GM19395 (cell line): ENCODE results near the gene KHDC1.
A peak's percentile ranks its signal among the peaks of the same experiment; 100 is the strongest.
"Not testable (repeated sequence)": the region's sequence is repeated elsewhere in the genome, so short reads cannot be mapped to it uniquely, and the experiment has no call there.

Experiments
- ATAC-seq: cut with Tn5 transposase; IDR thresholded peaks from one replicate; pipeline ENCODE4 v1.9.1; 2021; ENCODE audit warnings: mild to moderate bottlenecking, moderate library complexity; ENCODE audit not compliant: unreplicated experiment

The KHDC1 gene, protein sequence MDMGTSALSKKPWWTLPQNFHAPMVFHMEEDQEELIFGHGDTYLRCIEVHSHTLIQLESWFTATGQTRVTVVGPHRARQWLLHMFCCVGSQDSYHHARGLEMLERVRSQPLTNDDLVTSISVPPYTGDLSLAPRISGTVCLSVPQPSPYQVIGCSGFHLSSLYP

DNA sequence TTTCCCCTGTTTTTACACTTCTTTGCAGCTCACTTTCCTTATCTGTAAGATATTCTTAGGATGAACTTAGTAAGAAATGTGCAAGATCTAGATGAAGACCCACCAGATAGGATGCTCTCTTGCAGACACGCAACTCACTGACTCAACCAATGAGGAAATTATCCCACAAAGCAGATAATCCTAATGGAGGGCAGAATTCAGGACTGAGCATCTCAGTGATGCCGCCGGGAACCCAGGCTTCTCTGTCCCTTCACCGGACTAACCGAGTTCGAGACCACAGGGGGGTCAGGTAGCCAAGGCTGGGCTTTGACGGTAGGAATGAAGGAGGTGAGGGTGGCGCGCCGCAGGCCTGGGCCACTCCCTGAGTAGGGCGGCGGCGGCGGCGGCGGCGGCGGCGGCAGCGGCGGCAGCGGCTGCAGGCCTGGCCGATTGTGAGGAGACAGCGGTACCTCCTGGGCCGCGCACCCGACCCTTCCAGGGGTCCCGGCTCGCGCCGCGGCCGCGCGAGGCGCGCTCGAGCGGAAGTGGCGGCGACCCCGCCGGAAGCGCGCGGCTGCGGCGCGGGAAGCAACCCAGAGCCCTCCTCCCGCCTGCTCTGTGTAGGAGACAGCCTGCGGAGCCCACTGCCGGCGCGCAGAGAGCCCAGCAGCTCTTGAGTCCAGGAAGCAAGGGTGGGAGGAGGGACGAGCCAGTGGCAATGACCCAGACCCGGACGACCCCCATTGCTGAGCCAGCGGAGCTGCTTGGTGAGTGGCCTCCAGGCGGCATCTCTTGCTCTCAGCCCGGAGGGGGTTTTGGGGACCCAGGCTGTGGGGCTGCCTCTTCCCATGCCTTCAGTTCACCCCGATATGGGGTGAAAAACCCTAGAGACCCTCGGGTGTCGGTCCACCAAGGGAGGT is at the start of gene KHDC1:
Gene KHDC1, minus strand, starts transcription at position 526 of the 899 bp plus-strand sequence. CDS start 20,679 bp downstream, outside the sequence.
- peak; percentile 92 for ATAC-seq

DNA sequence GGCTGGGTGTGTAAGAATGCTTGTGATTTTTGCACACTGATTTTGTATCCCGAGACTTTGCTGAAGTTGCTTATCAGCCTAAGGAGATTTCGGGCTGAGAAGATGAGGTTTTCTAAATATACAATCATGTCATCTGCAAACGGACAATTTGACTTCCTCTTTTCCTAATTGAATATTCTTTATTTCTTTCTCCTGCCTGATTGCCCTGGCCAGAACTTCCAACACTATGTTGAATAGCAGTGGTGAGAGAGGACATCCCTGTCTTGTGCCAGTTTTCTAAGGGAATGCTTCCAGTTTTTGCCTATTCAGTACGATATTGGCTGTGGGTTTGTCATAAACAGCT is 47.5 kb upstream of the KHDC1 start:
- ATAC-seq, result not testable (repeated sequence)

DNA sequence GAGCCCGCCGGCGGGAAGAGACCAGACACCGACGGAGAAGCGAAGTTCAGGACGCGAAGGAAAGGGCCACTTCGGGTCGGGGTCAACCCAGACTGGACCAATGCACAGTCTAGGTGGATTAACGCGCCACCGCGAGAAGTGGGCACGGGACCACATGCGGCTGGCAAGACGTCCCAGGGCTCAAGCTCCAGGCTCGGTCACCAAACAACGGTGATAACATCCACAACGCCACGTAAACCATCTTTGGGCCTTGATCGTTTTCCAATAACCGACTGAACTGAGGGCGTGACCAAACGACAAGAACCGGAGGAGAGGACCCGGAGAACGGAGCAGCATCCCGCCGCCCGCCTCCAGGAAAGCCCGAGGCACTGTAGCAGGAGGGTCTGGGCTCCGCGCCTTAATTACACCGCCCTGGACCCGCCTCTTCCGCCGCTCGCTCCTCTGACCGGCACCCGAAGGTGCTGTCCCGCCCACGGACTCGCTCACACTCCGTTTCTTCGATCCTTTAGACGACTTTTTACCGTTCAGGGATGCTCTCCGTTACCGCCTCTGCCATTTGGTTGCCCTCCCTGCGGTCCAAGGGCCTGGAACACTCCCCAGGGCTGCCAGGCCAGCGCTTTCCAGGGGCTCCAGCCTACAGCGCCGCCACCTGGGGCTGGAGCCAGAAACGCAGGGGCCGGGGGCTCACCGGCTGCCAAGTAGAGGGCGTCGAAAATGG is 46.9 kb upstream of the KHDC1 start:
- peak; percentile 93 for ATAC-seq

DNA sequence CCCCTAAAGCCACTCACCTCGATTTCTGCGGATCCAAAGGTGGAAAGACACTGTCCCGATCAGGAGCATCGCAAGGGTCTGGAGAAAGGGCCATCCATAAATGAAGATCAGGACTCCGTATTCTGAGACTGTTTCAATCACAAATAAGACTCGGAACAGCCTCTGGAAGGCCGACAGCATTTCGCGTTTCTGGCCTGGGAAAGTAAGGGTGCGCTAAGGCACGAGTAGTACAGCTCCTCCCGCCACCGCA is 46.5 kb upstream of the KHDC1 start:
- ATAC-seq, result peak; percentile 47

DNA sequence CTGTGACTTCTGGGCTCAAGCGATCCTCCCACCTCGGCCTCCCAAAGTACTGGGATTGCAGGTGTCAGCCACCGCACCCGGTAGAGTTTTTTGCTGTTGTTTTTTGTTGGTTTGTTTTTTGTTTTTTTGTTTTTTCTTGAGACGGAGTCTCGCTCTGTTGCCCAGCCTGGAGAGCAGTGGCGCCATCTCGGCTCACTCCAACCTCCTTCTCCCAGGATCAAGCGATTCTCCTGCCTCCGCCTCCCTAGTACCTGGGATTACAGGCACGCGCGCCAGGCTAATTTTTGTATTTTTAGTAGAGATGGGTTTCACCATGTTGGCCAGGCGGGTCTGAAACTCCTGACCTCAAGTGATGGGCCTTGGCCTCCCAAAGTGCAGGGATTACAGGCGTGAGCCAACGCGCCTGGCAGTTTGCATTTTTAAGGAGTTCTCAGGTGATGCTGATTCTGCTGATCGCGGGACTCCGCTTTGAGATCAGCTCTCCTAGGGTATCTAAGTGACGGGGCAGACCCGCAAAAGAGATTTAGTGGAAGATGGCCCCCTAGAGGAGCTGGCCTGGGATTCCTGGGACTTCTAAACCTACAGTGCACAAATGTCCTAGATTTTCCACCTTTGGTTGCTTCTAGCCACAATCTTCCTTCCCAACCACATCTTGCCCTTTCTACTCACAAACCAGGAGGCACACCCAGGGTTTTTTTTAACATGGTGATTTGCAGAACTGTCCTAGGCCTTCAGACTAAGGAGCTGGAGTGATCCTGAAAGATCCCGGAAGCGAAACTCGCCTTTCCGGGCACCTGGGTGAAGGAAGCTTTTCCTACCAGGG is 45.9 kb upstream of the KHDC1 start:
- ATAC-seq, result no peak

DNA sequence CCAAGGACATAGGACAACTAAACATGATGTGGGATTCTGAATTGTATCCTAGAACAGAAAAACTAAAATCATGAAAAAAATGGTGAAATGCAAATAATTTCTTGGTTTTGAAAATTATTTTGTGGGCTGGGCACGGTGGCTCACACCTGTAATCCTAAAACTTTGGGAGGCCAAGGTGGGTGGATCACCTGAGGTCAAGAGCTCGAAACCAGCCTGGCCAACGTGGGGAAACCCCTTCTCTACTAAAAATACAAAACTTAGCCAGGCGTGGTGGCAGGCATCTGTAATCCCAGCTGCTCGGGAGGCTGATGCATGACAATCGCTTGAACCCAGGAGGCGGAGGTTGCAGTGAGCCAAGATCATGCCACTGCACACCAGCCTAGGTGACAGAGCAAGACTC is 40.8 kb upstream of the KHDC1 start:
- peak; percentile 56 for ATAC-seq

DNA sequence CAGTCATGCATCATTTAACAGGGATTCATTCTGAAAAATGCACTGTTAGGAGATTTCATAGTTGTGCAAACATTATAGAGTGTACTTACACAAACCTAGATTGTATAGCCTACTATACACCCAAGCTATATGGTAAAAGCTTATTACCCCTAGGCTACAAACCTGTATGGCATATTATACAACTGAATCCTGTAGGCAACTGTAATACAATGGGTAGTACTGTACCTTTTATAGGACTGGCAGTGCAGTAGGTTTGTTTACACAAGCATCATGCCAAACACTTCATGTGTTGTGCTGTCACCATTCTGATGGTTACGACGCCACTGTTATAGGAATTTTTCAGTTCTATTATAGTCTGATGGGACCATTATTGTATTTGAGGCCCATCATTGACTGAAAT is 39.3 kb upstream of the KHDC1 start:
- no peak for ATAC-seq

DNA sequence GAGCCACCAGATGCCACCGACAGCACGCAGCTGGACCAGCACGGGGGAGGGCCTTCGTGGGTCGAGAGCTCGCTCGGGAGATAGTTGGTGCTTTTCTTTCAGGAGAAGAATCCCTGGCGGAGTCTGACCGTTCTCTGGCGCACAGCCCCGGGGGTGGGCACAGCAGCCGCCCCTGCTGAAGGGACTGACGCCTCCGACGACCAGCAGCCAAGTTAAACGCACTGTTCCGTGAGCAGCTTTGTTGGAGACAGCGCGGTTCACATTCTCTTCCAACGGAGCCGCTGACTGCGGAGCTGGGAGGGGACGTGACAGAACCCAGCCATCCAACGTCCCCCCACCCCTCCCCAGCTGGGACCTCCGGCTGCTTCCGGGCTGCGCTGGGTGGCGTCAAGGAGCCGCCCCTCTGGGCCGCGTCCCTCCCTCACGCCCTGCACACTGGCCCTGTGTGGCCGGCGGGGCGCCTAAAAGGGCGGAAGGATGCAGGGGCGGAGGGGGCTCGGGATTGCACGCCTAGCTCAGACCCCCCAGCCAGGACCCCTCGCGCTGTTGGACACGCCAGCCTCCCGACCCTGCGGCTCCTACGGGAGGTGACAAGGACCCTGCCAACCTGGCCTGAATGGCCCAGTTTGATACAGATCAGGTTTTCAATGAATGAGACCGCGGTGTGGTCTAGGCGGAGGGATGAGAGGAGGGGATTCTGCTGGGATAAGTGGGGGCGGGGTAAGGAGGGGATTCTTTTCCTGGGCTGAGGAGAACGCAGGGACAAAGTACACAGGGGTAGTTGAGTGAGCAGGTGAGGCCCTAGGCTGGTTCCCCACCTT is 36.4 kb upstream of the KHDC1 start:
- no peak for ATAC-seq

DNA sequence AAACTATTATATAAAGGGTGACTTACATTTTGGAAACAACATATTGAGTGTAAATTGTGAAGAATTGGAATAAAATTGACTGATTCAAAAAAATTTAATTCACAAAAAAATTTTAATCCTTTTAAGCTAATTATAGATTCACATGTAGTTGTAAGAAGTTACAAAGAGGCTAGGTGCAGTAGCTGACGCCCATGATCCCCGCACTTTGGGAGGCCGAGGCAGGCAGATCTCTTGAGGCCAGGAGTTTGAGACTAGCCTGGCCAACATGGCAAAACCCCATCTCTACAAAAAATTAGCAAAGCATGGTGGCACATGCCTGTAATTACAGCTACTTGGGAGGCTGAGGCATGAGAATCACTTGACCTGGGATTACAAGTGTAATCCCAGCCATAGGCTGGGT is 30.3 kb upstream of the KHDC1 start:
- no peak for ATAC-seq

DNA sequence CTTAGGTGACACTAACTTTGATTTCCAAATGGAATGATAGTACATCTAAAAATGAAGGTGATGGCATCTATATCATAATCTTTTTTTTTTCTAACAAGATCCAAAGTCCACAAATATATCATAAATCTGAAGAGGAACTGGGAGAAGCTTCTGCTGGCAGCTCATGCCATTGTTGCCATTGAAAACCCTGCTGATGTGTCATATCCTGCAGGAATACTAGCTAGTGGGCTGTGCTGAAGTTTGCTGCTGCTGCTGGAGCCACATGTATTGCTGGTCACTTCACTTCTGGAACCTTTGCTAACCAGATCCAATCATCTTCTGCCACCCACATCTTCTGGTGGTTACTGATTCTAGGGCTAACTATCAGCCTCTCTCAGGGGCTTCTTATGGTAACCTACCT is 27.4 kb upstream of the KHDC1 start:
- ATAC-seq, result no peak

DNA sequence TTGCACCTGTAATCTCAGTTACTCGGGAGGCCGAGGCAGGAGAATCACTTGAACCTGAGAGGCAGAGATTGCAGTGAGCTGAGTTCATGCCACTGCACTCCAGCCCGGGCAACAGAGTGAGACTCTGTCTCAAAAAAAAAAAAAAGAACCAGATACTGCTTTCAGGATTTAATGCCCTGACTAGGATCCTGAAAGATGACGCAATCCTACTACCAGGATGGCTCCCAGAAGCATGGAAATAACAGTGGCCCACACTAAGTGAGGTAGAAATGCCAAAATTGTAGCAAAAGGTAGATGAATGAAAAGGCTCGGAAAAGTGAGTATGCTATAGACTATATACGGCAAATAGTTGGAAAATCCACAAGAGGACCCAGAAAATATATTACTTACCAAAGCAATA is 23.8 kb upstream of the KHDC1 start:
- ATAC-seq, result no peak

DNA sequence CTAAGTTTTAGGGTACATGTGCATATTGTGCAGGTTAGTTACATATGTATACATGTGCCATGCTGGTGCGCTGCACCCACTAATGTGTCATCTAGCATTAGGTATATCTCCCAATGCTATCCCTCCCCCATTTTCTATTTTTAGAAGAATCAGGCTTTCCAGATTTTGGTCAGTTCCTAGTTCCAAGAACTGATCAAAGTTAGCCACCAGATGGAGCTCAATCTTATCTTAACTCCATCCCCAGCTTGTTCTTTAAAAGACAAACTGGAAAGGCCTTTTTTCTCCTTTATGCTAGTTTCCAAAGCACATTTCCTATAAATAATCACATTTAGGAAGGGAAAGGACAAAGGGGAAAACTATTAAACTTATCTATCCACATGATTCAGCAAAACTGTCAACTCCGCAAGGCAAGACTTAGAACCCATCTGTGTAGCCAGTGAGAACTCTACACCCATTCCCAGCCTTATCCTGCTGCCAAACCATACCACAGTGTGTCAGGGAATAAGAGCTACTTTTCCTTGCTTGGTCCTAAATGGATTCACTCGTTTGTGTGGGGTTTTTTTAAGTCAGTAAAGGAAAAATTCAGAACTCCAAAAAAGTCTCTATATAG is 22.8 kb upstream of the KHDC1 start:
- ATAC-seq, result no peak

DNA sequence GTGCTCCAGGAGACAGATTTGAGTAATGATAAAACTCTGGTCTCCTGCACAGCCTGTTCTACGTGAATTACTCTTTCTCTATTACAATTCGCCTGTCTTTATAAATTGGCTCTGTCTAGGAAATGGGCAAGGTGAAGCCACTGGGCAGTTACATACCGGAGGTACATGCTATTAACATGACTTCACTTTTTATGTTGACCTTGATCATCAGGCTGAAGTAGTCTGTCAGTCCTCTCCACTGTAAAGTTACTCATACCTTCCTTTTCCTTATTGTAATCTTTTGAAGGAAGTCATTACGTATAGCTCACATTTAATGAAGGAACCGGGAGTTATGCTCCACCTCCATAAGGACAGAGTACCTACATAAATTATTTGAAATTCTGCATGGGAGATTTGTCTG is 19.9 kb upstream of the KHDC1 start:
- no peak for ATAC-seq

DNA sequence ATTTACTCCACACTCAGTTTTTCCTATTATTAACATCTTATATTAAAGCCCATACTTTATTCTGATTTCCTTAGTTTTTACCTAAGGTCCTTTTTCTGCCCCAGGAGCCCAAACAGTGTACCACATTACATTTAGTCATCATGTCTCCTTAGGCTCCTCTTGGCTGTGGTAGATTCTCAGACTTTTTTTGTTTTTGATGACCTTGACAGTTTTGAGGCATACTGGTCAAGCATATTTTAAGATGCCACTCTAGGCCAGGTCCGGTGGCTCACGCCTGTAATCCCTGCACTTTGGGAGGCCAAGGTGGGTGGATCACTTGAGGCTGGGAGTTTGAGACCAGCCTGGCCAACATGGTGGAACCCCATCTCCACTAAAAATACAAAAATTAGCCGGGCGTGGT is 18.7 kb upstream of the KHDC1 start:
- ATAC-seq, result not testable (repeated sequence)

DNA sequence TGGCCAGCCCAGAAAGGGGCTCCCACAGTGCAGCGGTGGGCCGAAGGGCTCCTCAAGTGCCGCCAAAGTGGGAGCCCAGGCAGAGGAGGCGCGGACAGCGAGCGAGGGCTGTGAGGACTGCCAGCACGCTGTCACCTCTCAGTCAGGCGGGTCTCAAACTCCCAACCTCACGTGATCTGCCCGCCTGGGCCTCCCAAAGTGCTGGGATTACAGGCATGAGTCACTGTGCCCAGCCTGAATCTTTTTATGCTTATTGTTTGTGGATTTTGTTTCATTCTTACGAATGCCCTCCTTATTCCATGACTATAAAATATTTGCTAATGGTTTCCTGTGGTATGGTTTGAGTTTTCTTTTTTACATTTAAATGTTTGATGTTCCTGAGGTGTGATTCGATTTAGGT is 6.3 kb upstream of the KHDC1 start:
- not testable (repeated sequence) for ATAC-seq

DNA sequence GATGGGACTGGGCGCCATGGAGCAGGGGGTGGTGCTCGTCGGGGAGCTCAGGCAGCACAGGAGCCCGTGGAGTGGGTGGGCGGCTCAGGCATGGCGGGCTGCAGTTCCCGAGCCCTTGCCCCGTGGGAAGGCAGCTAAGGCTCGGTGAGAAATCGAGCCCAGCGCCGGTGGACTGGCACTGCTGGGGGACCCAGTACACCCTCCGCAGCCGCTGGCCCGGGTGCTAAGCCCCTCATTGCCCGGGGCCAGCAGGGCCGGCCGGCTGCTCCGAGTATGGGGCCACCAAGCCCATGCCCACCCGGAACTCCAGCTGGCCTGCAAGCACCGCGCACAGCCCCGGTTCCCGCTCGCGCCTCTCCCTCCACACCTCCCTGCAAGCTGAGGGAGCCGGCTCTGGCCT is 5.9 kb upstream of the KHDC1 start:
- not testable (repeated sequence) for ATAC-seq

DNA sequence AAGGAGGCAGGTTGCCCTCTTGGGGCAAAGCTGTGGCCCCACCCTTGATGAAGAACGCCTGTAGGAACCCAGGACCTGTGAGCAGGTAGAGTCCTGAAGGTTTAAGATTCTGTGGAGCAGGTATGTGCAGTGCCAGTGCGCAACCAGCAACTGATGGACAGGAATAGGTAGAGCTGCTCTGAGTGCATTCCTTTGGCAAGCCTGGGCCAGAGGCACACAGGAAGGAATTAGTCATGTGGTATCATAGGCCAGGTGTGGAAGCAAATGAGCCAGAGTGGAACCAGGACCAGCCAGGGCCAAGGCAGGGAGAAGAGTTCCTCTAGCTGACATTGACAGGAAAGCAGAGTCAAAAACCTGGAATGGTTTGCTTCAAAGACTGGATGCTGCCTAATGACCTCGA is 1.4 kb upstream of the KHDC1 start:
- ATAC-seq, result no peak

DNA sequence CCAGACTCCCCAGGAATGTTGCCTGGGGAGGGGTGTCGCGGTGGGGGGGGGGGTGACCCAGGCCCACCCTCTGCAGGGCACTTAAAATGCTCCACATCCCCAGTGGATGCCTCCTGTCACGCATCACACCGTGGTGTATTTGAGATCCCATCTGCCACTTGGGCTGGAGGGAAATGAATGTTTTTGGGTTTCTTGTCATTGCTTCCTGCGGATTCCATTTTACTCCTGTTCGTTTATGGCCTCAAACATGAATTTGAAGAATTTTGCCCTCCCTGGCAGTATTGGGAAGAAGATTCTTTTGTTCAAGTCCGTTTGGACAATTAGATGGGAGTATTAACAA is 544 bp upstream of the KHDC1 start:
- peak; percentile 24 for ATAC-seq

DNA sequence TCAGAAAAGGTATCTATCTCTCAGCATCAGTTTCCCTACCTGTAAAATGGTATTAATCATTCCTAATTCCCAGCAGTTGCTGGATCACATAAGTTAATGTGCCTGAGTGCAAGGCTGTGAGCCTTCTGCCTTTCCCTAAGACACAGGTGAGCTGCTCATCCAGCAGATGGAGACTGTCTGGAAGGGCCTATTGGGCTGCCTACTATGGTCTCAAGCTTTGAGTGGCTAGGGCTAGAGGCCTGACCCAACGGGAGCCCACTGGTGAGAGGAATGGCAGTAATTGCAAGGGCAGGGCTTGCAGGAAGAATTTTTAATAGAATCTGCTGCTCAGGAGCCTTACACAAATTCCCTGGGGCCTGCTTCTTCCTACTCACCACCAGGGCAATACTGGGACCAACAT is 4.3 kb downstream of the KHDC1 start:
- ATAC-seq, result no peak

DNA sequence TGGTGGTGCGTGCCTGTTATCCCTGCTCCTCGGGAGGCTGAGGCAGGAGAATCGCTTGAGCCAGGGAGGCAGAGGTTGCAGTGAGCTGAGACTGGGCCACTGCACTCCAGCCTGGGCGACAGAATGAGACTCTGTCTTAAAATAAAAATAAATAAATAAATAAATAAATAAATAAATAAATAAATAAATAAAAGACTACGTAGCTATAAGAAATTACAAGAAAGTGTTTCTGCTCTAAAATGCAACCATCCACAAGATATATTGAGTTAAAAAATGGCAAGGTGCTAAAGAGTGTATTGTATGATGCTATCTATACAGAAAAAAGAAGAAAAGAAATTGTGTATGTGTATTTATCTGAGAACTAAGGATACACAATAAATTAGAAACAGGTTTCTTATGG is 8.7 kb downstream of the KHDC1 start:
- not testable (repeated sequence) for ATAC-seq
